Activated CD8-positive, alpha-beta T cell treated with anti-CD3 and anti-CD28 coated beads for 36 hours (primary cell): Measurements from ENCODE around the gene CHD1. TPM values are rescaled to one million over a fixed set of nuclear protein-coding genes. Genes with fewer than 3 reads are reported as not detected.
"Not testable (repeated sequence)": the region's sequence is repeated elsewhere in the genome, so short reads cannot be mapped to it uniquely, and the experiment has no call there.

Source experiments
- ATAC-seq: fragments of 200-7000 bp; cut with Tn5 transposase; one replicate; pipeline ENCODE4 v1.10.0; 2021; ENCODE audit warnings: mild to moderate bottlenecking, moderate library complexity
- CTCF ChIA-PET: fragments of 350-600 bp; sonication (Branson Sonifier 250); formaldehyde crosslinking; loops from one replicate; lab custom pipeline; 2021; ENCODE audit warnings: antibody characterized with exemption; lab: Charles Lee
- POLR2A ChIA-PET: fragments of 350-600 bp; sonication (Branson Sonifier 250); formaldehyde crosslinking; loops from one replicate; lab custom pipeline; 2021; ENCODE audit warnings: antibody characterized with exemption; lab: Charles Lee
- DNase-seq: peaks from one replicate; pipeline ENCODE4 v3.0.0-alpha.2; 2020
- H3K27ac Mint-ChIP-seq: one replicate; pipeline ENCODE4 v1.8.0; 2021; ENCODE audit warnings: mild to moderate bottlenecking, mixed read lengths
- H3K27me3 Mint-ChIP-seq: one replicate; pipeline ENCODE4 v1.8.0; 2021; ENCODE audit warnings: mixed read lengths
- H3K36me3 Mint-ChIP-seq: one replicate; pipeline ENCODE4 v1.8.0; 2021; ENCODE audit warnings: low read depth, mixed read lengths
- H3K4me1 Mint-ChIP-seq: one replicate; pipeline ENCODE4 v1.8.0; 2021; ENCODE audit warnings: low read depth, mixed read lengths
- H3K4me3 Mint-ChIP-seq: one replicate; pipeline ENCODE4 v1.8.0; 2021; ENCODE audit warnings: mild to moderate bottlenecking, moderate library complexity, mixed read lengths
- H3K9me3 Mint-ChIP-seq: one replicate; pipeline ENCODE4 v1.8.0; 2021; ENCODE audit warnings: mixed read lengths
- CTCF ChIP-seq: fragments of 200-600 bp; IDR thresholded peaks from one replicate; pipeline ENCODE4 v1.8.0; 2022; ENCODE audit warnings: antibody characterized with exemption, mild to moderate bottlenecking
- intact Hi-C: fragments of 100-400 bp; cut with micrococcal nuclease; formaldehyde crosslinking; loops from one replicate; pipeline ENCODE4 v1.10.0; 2022
- total RNA-seq, 2 experiments: library from RNA; stranded (reverse); gene quantifications; one replicate each; pipeline ENCODE4 v1.2.3, GENCODE V29; 2021

Gene CHD1
- total RNA-seq, 2 experiments from 2014 or later: 52.0 to 52.8 TPM

- intact Hi-C loops: no loop called here
- TF ChIP-seq CTCF: no peak
- Mint-ChIP-seq H3K36me3 (no peaks in the 10 kb centered on the region), H3K4me3 (no peak overlapping the region), H3K4me1 (peaks cover 2% of the 10 kb centered on the region), H3K9me3 (no peaks in the 10 kb centered on the region), H3K27me3 (no peaks in the 10 kb centered on the region), H3K27ac (no peak overlapping the region)
- DNase-seq (no peak), ATAC-seq (no peak)
- ChIA-PET POLR2A (interaction anchor here (0.7 kb wide), 1 partner anchor 141 kb away, joined by 3 read pairs; no protein-coding TSS in a partner anchor), CTCF (interaction anchor here (0.8 kb wide), 1 partner anchor 59 kb away, joined by 3 read pairs; no protein-coding TSS in a partner anchor)
Observed at GRCh38 chr5:98963019-98963418, 34.2 kb upstream of the CHD1 start.

DNA sequence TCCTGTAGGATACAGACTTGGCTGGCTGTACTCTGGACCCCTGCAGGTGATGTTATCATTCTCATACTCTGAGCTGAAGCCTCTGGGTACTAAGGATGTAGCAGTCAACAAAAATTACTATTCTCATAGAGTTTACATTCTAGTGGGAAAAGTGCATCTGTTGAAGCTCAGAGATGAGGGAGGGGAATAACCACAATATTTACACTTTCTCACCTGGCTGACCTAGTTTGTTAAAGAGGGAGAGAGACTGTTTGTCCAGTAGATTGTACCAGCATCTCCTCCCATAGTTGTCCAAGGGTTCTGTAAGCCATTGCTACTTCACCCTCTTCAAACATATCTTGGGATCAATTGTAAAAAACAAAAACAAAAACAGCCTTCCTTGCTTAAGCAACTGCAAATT lies 33.8 kb upstream of the CHD1 start:
- POLR2A ChIA-PET: interaction anchor here (0.7 kb wide), 1 partner anchor 141 kb away, joined by 3 read pairs; no protein-coding TSS in a partner anchor
- no peak overlapping the region for H3K27ac Mint-ChIP-seq
- no peak for TF ChIP-seq CTCF
- CTCF ChIA-PET: interaction anchor here (0.8 kb wide), 1 partner anchor 58 kb away, joined by 3 read pairs; no protein-coding TSS in a partner anchor
- H3K9me3 Mint-ChIP-seq: no peaks in the 10 kb centered on the region
- no peaks in the 10 kb centered on the region for H3K36me3 Mint-ChIP-seq
- DNase-seq: no peak
- no peaks in the 10 kb centered on the region for H3K27me3 Mint-ChIP-seq
- H3K4me1 Mint-ChIP-seq: peaks cover 2% of the 10 kb centered on the region
- H3K4me3 Mint-ChIP-seq: no peak overlapping the region
- ATAC-seq: no peak
- intact Hi-C loops: no loop called here

GRCh38 chr5:98961665-98962344 lies 33.0 kb upstream of the CHD1 start:
- ATAC-seq: no peak
- H3K36me3 Mint-ChIP-seq: no peaks in the 10 kb centered on the region
- ChIA-PET POLR2A (no interaction called here), CTCF (no interaction called here)
- no peak overlapping the region for H3K27ac Mint-ChIP-seq
- no peak overlapping the region for H3K4me3 Mint-ChIP-seq
- intact Hi-C loops: no loop called here
- no peak for TF ChIP-seq CTCF
- peaks cover 2% of the 10 kb centered on the region for H3K4me1 Mint-ChIP-seq
- H3K27me3 Mint-ChIP-seq: no peaks in the 10 kb centered on the region
- H3K9me3 Mint-ChIP-seq: no peaks in the 10 kb centered on the region
- no peak for DNase-seq

DNA sequence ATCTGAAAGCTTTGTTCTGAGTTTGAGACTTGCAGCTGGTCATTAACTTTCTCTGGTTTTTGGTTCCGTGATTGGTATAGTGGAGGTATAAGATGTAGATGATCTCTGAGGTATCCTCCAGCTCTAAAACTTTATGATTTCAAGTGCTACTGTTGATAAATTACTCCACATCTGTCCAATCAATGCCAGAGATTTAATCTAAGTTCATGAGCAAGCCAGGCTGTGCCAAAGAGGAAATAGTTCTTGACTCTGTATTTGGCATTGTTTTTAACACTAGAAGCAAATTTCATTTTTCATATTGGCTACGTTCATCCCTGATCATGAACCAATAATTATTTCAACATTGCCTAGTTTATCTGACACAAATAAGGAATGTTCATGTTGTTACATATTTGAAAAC lies 28.5 kb upstream of the CHD1 start:
- no peaks in the 10 kb centered on the region for H3K27me3 Mint-ChIP-seq
- H3K9me3 Mint-ChIP-seq: no peaks in the 10 kb centered on the region
- no peak overlapping the region for H3K27ac Mint-ChIP-seq
- H3K4me1 Mint-ChIP-seq: no peaks in the 10 kb centered on the region
- ATAC-seq (no peak), DNase-seq (no peak)
- no peak overlapping the region for H3K4me3 Mint-ChIP-seq
- ChIA-PET POLR2A (no interaction called here), CTCF (interaction anchor here (0.6 kb wide), 1 partner anchor 49 kb away, joined by 3 read pairs; no protein-coding TSS in a partner anchor)
- H3K36me3 Mint-ChIP-seq: no peaks in the 10 kb centered on the region
- no peak for TF ChIP-seq CTCF
- intact Hi-C loops: no loop called here

DNA sequence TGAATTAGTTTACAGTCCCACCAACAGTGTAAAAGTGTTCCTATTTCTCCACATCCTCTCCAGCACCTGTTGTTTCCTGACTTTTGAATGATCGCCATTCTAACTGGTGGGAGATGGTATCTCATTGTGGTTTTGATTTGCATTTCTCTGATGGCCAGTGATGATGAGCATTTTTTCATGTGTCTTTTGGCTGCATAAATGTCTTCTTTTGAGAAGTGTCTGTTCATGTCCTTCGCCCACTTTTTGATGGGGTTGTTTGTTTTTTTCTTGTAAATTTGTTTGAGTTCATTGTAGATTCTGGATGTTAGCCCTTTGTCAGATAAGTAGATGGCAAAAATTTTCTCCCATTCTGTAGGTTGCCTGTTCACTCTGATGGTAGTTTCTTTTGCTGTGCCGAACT lies 27.1 kb upstream of the CHD1 start:
- POLR2A ChIA-PET, CTCF ChIA-PET, H3K4me1 Mint-ChIP-seq, H3K27me3 Mint-ChIP-seq, intact Hi-C loops, ATAC-seq, H3K36me3 Mint-ChIP-seq, H3K9me3 Mint-ChIP-seq, H3K4me3 Mint-ChIP-seq, H3K27ac Mint-ChIP-seq, DNase-seq: not testable (repeated sequence)

DNA sequence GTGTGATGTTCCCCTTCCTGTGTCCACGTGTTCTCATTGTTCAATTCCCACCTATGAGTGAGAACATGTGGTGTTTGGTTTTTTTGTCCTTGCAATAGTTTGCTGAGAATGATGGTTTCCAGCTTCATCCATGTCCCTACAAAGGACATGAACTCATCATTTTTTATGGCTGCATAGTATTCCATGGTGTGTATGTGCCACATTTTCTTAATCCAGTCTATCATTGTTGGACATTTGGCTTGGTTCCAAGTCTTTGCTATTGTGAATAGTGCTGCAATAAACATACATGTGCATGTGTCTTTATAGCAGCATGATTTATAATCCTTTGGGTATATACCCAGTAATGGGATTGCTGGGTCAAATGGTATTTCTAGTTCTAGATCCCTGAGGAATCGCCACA lies 26.7 kb upstream of the CHD1 start:
- H3K27ac Mint-ChIP-seq, ATAC-seq, POLR2A ChIA-PET, H3K27me3 Mint-ChIP-seq, H3K4me3 Mint-ChIP-seq, H3K9me3 Mint-ChIP-seq, DNase-seq, intact Hi-C loops, H3K4me1 Mint-ChIP-seq, CTCF ChIA-PET, H3K36me3 Mint-ChIP-seq: not testable (repeated sequence)
